GM12801 (cell line): ENCODE data around the gene TRAF1.

Source experiments
- TF ChIP-seq, protein P1 (sequence below): IDR thresholded peaks from one replicate; pipeline ENCODE4 v1.5.1; 2011; ENCODE audit warnings: control low read depth; ENCODE audit not compliant: insufficient read length; ENCODE audit errors: extremely low read depth

TRAF1 gene

DNA sequence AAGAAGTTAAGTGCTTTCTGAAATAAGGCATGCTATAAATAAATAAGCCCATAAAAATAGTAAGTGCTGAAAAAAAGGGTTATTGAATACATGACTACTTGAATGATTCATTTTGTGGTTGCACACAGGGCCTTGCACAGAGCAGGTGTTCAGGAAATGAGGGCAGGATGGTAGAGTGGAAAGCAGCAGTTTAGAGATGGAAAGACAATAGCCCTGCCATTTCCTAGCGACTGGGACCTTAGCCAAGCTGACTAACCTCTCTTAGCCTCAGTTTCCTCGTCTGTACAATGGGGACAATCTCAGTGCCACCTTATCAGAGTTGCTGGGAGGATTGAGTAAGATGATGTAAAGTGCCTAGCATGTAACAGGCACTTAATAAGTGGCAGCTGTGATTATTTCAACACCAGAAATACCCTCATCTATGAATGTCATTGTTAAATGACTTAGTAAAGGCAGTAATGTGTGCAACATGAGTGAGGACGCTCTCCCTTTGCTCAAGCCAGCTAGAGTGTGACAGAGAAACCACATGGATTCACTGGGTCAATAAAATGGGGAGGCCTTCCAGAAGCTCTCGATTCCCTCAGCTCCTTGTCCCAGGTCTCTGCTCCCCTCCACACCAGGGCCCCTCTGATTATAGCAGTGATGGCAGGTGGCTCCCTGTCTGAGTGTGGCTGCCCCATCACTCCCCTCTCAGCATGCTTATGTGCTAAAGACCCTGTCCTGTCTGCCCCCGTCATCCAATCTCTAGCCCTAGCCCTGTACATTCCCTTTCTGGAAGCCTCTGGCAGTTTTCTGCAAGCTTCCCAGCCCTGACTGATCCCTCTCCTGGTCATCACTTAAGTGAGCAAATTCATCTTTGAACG, 33.6 kb downstream of the TRAF1 start:
- TF ChIP-seq, protein P1, sequence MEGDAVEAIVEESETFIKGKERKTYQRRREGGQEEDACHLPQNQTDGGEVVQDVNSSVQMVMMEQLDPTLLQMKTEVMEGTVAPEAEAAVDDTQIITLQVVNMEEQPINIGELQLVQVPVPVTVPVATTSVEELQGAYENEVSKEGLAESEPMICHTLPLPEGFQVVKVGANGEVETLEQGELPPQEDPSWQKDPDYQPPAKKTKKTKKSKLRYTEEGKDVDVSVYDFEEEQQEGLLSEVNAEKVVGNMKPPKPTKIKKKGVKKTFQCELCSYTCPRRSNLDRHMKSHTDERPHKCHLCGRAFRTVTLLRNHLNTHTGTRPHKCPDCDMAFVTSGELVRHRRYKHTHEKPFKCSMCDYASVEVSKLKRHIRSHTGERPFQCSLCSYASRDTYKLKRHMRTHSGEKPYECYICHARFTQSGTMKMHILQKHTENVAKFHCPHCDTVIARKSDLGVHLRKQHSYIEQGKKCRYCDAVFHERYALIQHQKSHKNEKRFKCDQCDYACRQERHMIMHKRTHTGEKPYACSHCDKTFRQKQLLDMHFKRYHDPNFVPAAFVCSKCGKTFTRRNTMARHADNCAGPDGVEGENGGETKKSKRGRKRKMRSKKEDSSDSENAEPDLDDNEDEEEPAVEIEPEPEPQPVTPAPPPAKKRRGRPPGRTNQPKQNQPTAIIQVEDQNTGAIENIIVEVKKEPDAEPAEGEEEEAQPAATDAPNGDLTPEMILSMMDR = no peak

DNA sequence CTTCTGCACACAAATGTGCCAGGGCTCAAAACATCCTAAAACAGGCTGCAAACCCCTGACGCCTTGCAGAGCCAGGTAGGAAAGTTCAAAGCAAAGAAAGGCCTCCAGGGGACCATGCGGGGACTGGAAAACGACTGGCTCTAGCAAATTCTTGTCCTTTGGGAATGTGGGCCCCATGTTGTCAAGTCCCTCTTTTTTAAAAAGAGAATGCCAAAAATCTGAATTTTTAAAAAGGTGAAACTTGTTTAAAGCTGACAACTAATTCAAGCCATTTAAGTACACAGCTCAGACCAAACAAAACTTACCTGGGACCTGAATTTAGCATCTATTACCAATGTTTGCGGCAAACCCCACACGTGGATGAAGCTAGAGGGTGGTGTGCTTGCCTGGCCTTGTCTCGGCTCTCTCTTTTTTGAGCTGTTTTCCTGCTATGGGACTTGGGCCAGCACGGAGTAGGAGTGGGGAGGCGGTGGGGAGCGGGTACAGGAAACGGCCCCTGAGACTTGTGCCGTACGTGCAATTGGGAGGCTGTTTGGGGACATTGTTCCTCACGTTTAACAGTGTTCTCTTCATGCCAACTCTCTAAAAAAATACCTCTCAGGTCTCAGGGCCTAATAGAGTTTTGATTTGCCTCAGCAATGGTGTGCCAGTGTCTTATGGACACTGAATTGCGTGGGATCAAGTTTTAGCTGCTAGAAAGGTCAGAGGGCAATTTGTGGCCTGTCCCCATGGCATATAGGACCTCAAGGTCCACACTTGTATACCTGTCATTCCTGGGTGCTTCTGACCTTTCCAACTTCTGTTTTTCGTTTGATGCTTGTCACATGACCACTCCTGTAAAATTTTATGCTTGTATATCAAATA, 34.5 kb downstream of the TRAF1 start:
- TF ChIP-seq, protein P1 = no peak

DNA sequence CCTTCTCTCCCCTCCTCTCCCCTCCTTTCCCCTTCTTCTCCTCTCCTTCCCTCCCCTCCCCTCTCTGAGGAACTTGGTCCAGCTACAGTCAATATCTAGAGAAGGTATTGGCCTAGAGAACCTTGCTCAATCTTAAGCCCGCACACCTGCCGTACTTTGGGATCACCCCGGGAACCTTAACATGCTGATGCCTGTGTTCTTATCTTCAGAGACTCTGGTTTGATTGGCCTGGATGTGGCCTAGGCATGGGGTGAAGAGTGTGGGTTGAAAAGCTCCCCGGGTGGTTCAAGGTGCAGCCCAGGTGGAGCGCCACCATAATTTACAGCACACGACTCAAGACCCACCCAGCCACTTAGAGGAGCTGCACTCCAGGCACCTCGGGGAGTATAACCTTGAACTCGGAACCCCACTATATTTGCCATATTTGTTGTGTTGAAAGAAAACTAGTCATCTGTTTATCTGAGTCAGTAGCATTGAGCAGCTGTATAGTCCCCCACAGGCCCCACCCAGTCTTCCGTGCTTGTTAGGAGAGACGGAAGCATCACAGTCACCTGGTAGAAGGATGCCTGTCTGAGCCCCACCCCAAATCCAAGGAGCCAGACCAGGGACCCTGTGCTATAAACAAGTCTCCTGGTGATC, 35.2 kb downstream of the TRAF1 start:
- TF ChIP-seq, protein P1 = no peak

DNA sequence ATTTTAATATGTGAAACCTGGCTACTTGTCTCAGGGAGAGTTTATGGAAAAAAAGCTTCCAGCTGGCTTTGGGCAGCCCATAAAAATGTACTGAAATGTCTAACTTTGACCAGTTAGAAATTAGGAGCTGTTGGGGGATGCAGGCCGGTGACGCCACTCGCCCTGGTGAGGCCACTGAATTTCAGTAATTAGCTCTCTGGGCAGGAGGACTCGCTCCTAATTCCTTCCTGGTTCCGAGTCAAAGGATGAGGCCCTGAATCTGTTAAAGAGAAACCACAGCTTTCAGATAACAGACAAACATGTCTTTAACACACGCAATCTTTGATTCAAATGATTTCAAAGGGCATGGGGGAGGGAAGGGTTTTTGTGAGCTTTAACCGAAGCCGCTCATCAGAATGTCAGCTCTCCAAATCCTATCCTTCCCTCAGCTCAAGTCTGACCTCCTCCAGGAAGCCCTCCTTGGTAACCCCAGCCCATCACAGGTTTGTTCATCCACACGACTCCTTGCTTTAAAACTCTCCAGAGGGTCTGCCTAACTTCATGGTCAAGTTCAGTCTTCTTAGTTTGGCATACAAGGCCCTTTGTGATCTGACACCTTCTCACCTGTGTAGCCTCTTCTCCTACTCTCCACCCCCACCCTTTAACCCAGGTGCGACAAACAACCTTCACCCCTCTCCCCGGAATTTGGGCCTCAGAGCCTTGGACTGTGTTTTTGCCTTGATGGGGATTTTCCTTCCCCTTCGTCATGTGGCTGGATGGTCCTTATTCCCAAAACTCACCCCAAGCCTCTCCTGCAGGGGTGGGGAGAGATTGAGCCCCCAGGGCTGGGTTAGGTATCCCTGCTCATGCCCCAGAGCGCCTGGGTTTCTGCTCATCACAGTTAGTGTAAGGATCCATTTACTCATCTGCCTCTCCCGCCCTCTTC, 36.0 kb downstream of the TRAF1 start:
- TF ChIP-seq, protein P1 = no peak

DNA sequence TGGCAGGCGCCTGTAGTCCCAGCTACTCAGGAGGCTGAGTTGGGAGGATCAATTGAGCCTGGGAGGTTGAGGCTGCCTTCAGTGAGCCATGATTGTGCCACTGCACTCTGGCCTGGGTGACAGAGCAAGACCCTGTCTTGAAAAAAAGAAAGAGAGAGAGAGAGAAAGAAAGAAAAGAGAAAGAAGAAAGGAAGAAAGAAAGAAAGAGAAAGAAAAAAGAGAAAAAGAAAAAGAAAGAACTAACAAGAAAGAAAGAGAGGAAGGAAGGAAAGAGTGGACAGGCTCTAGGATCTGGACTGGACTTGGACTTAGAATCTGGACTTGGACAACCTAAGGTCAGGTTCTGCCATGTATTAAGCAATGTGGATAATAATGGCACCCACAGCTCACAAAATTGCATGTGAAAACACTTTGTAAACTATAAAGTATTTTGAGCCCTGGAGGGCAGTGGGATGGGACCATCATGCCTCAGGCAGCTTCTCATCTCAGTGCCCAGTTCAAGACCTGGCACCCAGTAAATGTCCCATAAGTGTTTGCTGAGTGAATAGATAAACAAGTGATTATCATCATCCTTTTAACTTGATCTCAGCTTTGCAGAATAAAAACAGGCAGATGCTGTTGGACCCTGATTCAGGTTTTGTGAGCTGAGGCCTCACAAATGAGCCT, 36.9 kb downstream of the TRAF1 start:
- TF ChIP-seq, protein P1 = no peak

DNA sequence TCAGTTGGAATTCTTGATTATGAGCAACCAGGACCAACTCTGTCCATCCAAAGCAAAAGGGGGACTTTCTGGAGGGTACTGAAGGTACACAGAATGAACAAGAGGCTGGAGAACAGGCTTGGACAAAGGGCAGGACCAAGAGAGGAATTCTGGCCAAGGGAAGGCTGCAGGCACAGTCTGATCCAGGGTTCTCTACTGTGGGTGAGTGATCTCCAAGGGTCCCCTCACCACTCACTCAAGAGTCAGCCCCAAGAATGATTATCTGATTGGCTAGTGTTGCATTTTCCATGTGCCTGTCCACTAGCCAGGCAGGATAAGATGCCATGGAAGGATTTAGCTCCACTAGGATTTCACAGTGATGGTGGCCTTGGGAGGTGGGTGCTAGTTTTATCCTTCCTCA, 38.0 kb downstream of the TRAF1 start:
- TF ChIP-seq, protein P1 = no peak
